Sciatic nerve (tissue), 1 donor: Measurements from ENCODE around the gene KRT222. TPM values are rescaled to one million over a fixed set of nuclear protein-coding genes. Genes with fewer than 3 reads are reported as not detected.

Experiments used
- total RNA-seq: library from RNA; stranded (reverse); fragmentation: NEBNext Ultra II Directional; extraction: Animal tissue kit (Norgen Biotek cat#: 25700); gene quantifications from one replicate; pipeline ENCODE4 v1.2.1, GENCODE V29; 2021
- donor health status: DM: no; HTN: no; CAD: no.

Gene KRT222
- total RNA-seq, 1 donor from 2014 or later: 8.2 TPM

Other genes starting within 250 kb of the KRT222 start
- gene TOP2A, start 247.3 kb downstream of the KRT222 start, total RNA-seq: 1.4 TPM
- gene IGFBP4, start 221.7 kb downstream of the KRT222 start, total RNA-seq: 680 TPM
- gene TNS4, start 163.6 kb downstream of the KRT222 start, total RNA-seq: 0.36 TPM
- gene CCR7, start 99.7 kb downstream of the KRT222 start, total RNA-seq: 1.4 TPM
- gene SMARCE1, start 17.4 kb downstream of the KRT222 start, total RNA-seq: 115 TPM
- 0.53 TPM for gene KRT24, start 38.6 kb upstream of the KRT222 start, total RNA-seq
- not detected for gene KRT25, start 90.2 kb upstream of the KRT222 start, total RNA-seq
- gene KRT26, start 107.0 kb upstream of the KRT222 start, total RNA-seq: not detected
- 1.2 TPM for gene KRT27, start 117.4 kb upstream of the KRT222 start, total RNA-seq
- gene KRT28, start 134.8 kb upstream of the KRT222 start, total RNA-seq: not detected
- 34.1 TPM for gene KRT10, start 157.4 kb upstream of the KRT222 start, total RNA-seq
- not detected for gene KRT12, start 202.0 kb upstream of the KRT222 start, total RNA-seq
- gene KRT20, start 220.1 kb upstream of the KRT222 start, total RNA-seq: not detected